Naive thymus-derived CD4-positive, alpha-beta T cell (primary cell): ENCODE data around the gene POMGNT1. TPM values are rescaled to one million over a fixed set of nuclear protein-coding genes. Genes with fewer than 3 reads are reported as not detected.
"Not testable (repeated sequence)": the region's sequence is repeated elsewhere in the genome, so short reads cannot be mapped to it uniquely, and the experiment has no call there.

Experiments used
- ATAC-seq: fragments of 150-1000 bp; cut with Tn5 transposase; 2 replicates; pipeline ENCODE4 v1.10.0; 2021; ENCODE audit warnings: mild to moderate bottlenecking, moderate library complexity
- CTCF ChIA-PET: fragments of 350-600 bp; sonication (Branson Sonifier 250); formaldehyde crosslinking; loops from one replicate; lab custom pipeline; 2021; ENCODE audit warnings: antibody characterized with exemption; lab: Charles Lee
- POLR2A ChIA-PET: fragments of 350-600 bp; sonication (Branson Sonifier 250); formaldehyde crosslinking; loops from one replicate; lab custom pipeline; 2021; ENCODE audit warnings: antibody characterized with exemption, inconsistent platforms; lab: Charles Lee
- DNase-seq, 9 donors: peaks; one replicate each; pipeline versions ENCODE4 v3.0.0 to v3.0.0-alpha.2; 2020 to 2022; ENCODE audit warnings: mixed read lengths in 1 of 9
- H3K27ac ChIP-seq: one replicate; pipeline ENCODE4 v1.7.0; 2013; ENCODE audit warnings: mild to moderate bottlenecking, low read depth, low read length, moderate library complexity
- H3K27me3 ChIP-seq, 2 donors: one replicate each; pipeline ENCODE4 v1.7.0; 2013; ENCODE audit warnings: low read length in 2 of 2, mild to moderate bottlenecking in 2 of 2, moderate library complexity in 2 of 2; ENCODE audit not compliant: control insufficient read depth in 2 of 2, insufficient read depth in 2 of 2
- H3K36me3 ChIP-seq, 3 experiments: 1 replicate in 2 of 3; 2 replicates in 1 of 3; pipeline ENCODE4 v1.7.0; 2013; ENCODE audit warnings: low read length in 3 of 3, mild to moderate bottlenecking in 3 of 3, moderate library complexity in 1 of 3; ENCODE audit not compliant: insufficient read depth in 3 of 3, control insufficient read depth in 2 of 3
- H3K4me1 ChIP-seq, 2 donors: one replicate each; pipeline ENCODE4 v1.7.0; 2013; ENCODE audit warnings: low read length in 2 of 2, mild to moderate bottlenecking in 2 of 2, moderate library complexity in 1 of 2; ENCODE audit not compliant: control insufficient read depth in 2 of 2, insufficient read depth in 2 of 2
- H3K4me3 ChIP-seq: 2 replicates; pipeline ENCODE4 v1.7.0; 2013; ENCODE audit warnings: mild to moderate bottlenecking, low read length
- H3K9me3 ChIP-seq, 3 experiments: 1 replicate in 2 of 3; 2 replicates in 1 of 3; pipeline ENCODE4 v1.7.0; 2013; ENCODE audit warnings: low read length in 3 of 3; ENCODE audit not compliant: control insufficient read depth in 2 of 3
- H3K27ac Mint-ChIP-seq, 9 donors: one replicate each; pipeline ENCODE4 v1.8.0; 2020 to 2022; ENCODE audit warnings: mixed read lengths in 9 of 9, mild to moderate bottlenecking in 8 of 9, moderate library complexity in 5 of 9, inconsistent platforms in 2 of 9
- H3K27me3 Mint-ChIP-seq, 5 donors: one replicate each; pipeline ENCODE4 v1.8.0; 2021 to 2022; ENCODE audit warnings: mixed read lengths in 5 of 5, mild to moderate bottlenecking in 1 of 5
- H3K36me3 Mint-ChIP-seq, 5 donors: one replicate each; pipeline ENCODE4 v1.8.0; 2020 to 2022; ENCODE audit warnings: mixed read lengths in 5 of 5, mild to moderate bottlenecking in 3 of 5, inconsistent platforms in 1 of 5
- H3K4me1 Mint-ChIP-seq, 7 donors: one replicate each; pipeline ENCODE4 v1.8.0; 2020 to 2022; ENCODE audit warnings: mixed read lengths in 7 of 7, mild to moderate bottlenecking in 3 of 7, inconsistent platforms in 1 of 7
- H3K4me3 Mint-ChIP-seq, 10 donors: one replicate each; pipeline ENCODE4 v1.8.0; 2020 to 2022; ENCODE audit warnings: mild to moderate bottlenecking in 10 of 10, mixed read lengths in 10 of 10, moderate library complexity in 6 of 10, inconsistent platforms in 2 of 10
- H3K9me3 Mint-ChIP-seq, 11 donors: one replicate each; pipeline ENCODE4 v1.8.0; 2020 to 2022; ENCODE audit warnings: mixed read lengths in 11 of 11, mild to moderate bottlenecking in 4 of 11, inconsistent platforms in 1 of 11, moderate library complexity in 1 of 11
- intact Hi-C, 2 donors: fragments of 100-400 bp; cut with micrococcal nuclease; formaldehyde crosslinking; loops; one replicate each; pipeline ENCODE4 v1.15.1; 2023
- polyA plus RNA-seq, 2 donors: library from polyadenylated mRNA; unstranded; fragments of 300-500 nt; fragmentation: Illumina TruSeq; gene quantifications; one replicate each; pipeline ENCODE4 v1.2.3, GENCODE V29; 2021
- total RNA-seq, 6 experiments: library from RNA in 5 of 6; stranded (reverse) in 5 of 6; gene quantifications; 1 replicate in 5 of 6; 2 replicates in 1 of 6; pipeline ENCODE4 v1.2.3 and lab custom pipeline; 2021 to 2026

The POMGNT1 gene
- total and polyA plus RNA-seq, 7 experiments from 2014 or later: 34.6 to 58.6 (median 36.3) TPM

- POLR2A ChIA-PET: interaction anchor here (0.6 kb wide), 1 partner anchor 9 kb away, joined by 3 read pairs; no protein-coding TSS in a partner anchor
- H3K27me3 ChIP-seq, H3K27me3 Mint-ChIP-seq, H3K4me3 ChIP-seq, H3K27ac ChIP-seq, H3K9me3 Mint-ChIP-seq, H3K27ac Mint-ChIP-seq, H3K36me3 Mint-ChIP-seq, intact Hi-C loops, DNase-seq, H3K9me3 ChIP-seq, H3K36me3 ChIP-seq, H3K4me1 Mint-ChIP-seq, H3K4me1 ChIP-seq, H3K4me3 Mint-ChIP-seq, ATAC-seq, CTCF ChIA-PET: not testable (repeated sequence)
Measured at GRCh38 chr1:46231231-46231630, 33.0 kb upstream of the POMGNT1 start.

GRCh38 chr1:46224966-46225365 is 26.7 kb upstream of the POMGNT1 start:
- Histone ChIP-seq H3K9me3 (no peaks in the 10 kb centered on the region), H3K36me3 (no peaks in the 10 kb centered on the region), H3K27ac (no peak overlapping the region), H3K4me1 (no peaks in the 10 kb centered on the region), H3K4me3 (no peak overlapping the region), H3K27me3 (no peaks in the 10 kb centered on the region)
- no peaks in the 10 kb centered on the region for H3K27me3 Mint-ChIP-seq
- ATAC-seq: no peak
- no peaks in the 10 kb centered on the region for H3K36me3 Mint-ChIP-seq
- peaks cover 0 to 6% (median 4%) of the 10 kb centered on the region in 7 donors for H3K4me1 Mint-ChIP-seq
- ChIA-PET CTCF (interaction anchor here (0.6 to 2.9 kb wide), 4 partner anchors 183 to 714 kb away, joined by 3 to 11 read pairs (median 4); no protein-coding TSS in a partner anchor), POLR2A (no interaction called here)
- H3K9me3 Mint-ChIP-seq: peaks cover 0 to 2% (median 0%) of the 10 kb centered on the region in 11 donors
- DNase-seq: no peak
- no peak overlapping the region for H3K4me3 Mint-ChIP-seq
- intact Hi-C loops: no loop called here
- H3K27ac Mint-ChIP-seq: peak overlapping the region in 1 of 9 donors; percentile 65

- Histone ChIP-seq H3K9me3 (no peaks in the 10 kb centered on the region), H3K4me3 (no peak overlapping the region), H3K4me1 (no peaks in the 10 kb centered on the region), H3K36me3 (no peaks in the 10 kb centered on the region), H3K27me3 (no peaks in the 10 kb centered on the region), H3K27ac (no peak overlapping the region)
- DNase-seq (peak; percentile 22 to 59 (median 46)), ATAC-seq (peak; percentile 93)
- peaks cover 0 to 2% (median 0%) of the 10 kb centered on the region in 11 donors for H3K9me3 Mint-ChIP-seq
- H3K27me3 Mint-ChIP-seq: no peaks in the 10 kb centered on the region
- H3K27ac Mint-ChIP-seq: no peak overlapping the region
- H3K4me1 Mint-ChIP-seq: peaks cover 0 to 4% (median 2%) of the 10 kb centered on the region in 7 donors
- no peaks in the 10 kb centered on the region for H3K36me3 Mint-ChIP-seq
- CTCF ChIA-PET: interaction anchor here (0.7 to 2.9 kb wide), 14 partner anchors 11 to 187 kb away, joined by 3 to 11 read pairs (median 4); partner anchors contain the start of gene LURAP1
- POLR2A ChIA-PET: no interaction called here
- intact Hi-C loops: loop anchor here (1.0 to 2.0 kb wide), 4 partner anchors 25 to 186 kb away; partner anchors contain the start of gene POMGNT1 (in 1 of the 2)
- no peak overlapping the region for H3K4me3 Mint-ChIP-seq
Measured at GRCh38 chr1:46223472-46223943, 25.3 kb upstream of the POMGNT1 start.

GRCh38 chr1:46223055-46223454 is 24.8 kb upstream of the POMGNT1 start:
- H3K9me3 Mint-ChIP-seq, H3K4me1 ChIP-seq, DNase-seq, H3K9me3 ChIP-seq, ATAC-seq, H3K36me3 Mint-ChIP-seq, H3K4me3 ChIP-seq, H3K4me1 Mint-ChIP-seq, POLR2A ChIA-PET, H3K27ac ChIP-seq, H3K27ac Mint-ChIP-seq, H3K36me3 ChIP-seq, H3K4me3 Mint-ChIP-seq, H3K27me3 ChIP-seq, H3K27me3 Mint-ChIP-seq: not testable (repeated sequence)
- intact Hi-C loops: loop anchor here (1.0 to 2.0 kb wide), 4 partner anchors 24 to 186 kb away; partner anchors contain the start of gene POMGNT1 (in 1 of the 2)
- CTCF ChIA-PET: interaction anchor here (0.8 to 2.9 kb wide), 9 partner anchors 12 to 187 kb away, joined by 3 to 11 read pairs (median 5); partner anchors contain the start of gene LURAP1

- H3K27me3 ChIP-seq: no peaks in the 10 kb centered on the region
- no peaks in the 10 kb centered on the region for H3K9me3 ChIP-seq
- no peaks in the 10 kb centered on the region for H3K36me3 ChIP-seq
- no peak overlapping the region for H3K4me3 Mint-ChIP-seq
- H3K36me3 Mint-ChIP-seq: no peaks in the 10 kb centered on the region
- no peak overlapping the region for H3K27ac Mint-ChIP-seq
- peaks cover 0 to 4% (median 0%) of the 10 kb centered on the region in 5 donors for H3K27me3 Mint-ChIP-seq
- no peak overlapping the region for H3K4me3 ChIP-seq
- H3K27ac ChIP-seq: no peak overlapping the region
- ATAC-seq: no peak
- H3K9me3 Mint-ChIP-seq: peaks cover 0 to 2% (median 0%) of the 10 kb centered on the region in 11 donors
- ChIA-PET POLR2A (no interaction called here), CTCF (interaction anchor here (1.3 kb wide), 1 partner anchor 40 kb away, joined by 5 read pairs; no protein-coding TSS in a partner anchor)
- no peaks in the 10 kb centered on the region for H3K4me1 ChIP-seq
- intact Hi-C loops: loop anchor here in 1 of 2 donors (2.0 kb wide), 1 partner anchor 23 kb away; the partner anchor contains the start of gene POMGNT1
- DNase-seq: no peak
- peaks cover 0 to 4% (median 0%) of the 10 kb centered on the region in 7 donors for H3K4me1 Mint-ChIP-seq
Measured at GRCh38 chr1:46221749-46222148, 23.5 kb upstream of the POMGNT1 start.

GRCh38 chr1:46220808-46221207 is 22.6 kb upstream of the POMGNT1 start:
- CTCF ChIA-PET: no interaction called here
- Mint-ChIP-seq H3K4me1 (peaks cover 0 to 4% (median 0%) of the 10 kb centered on the region in 7 donors), H3K36me3 (no peaks in the 10 kb centered on the region), H3K27me3 (peaks cover 0 to 5% (median 0%) of the 10 kb centered on the region in 5 donors), H3K4me3 (no peak overlapping the region), H3K27ac (no peak overlapping the region), H3K9me3 (peaks cover 0 to 2% (median 0%) of the 10 kb centered on the region in 11 donors)
- POLR2A ChIA-PET: interaction anchor here (0.6 kb wide), 1 partner anchor 76 kb away, joined by 5 read pairs; no protein-coding TSS in a partner anchor
- Histone ChIP-seq H3K4me3 (no peak overlapping the region), H3K27me3 (no peaks in the 10 kb centered on the region), H3K9me3 (no peaks in the 10 kb centered on the region), H3K27ac (no peak overlapping the region), H3K4me1 (no peaks in the 10 kb centered on the region), H3K36me3 (no peaks in the 10 kb centered on the region)
- ATAC-seq: no peak
- intact Hi-C loops: no loop called here
- DNase-seq: no peak
